ENCODE data around the gene RBM15B. TPM values are rescaled to one million over a fixed set of nuclear protein-coding genes. Genes with fewer than 3 reads are reported as not detected.

The RBM15B gene
- total RNA-seq, 1 experiment from 2014 or later, result 61.1 TPM

- Histone ChIP-seq H2BK15ac (ENCODE audit: low read depth, low read length) (no peak overlapping the region), H3K27ac (ENCODE audit: insufficient read length, low read depth, low read length) (no peak overlapping the region), H4K8ac (replicated peaks; ENCODE audit: insufficient read length, low read depth, low read length) (no peak overlapping the region), H3K4me1 (ENCODE audit: insufficient read depth, low read length) (no peaks in the 10 kb centered on the region), H2BK20ac (ENCODE audit: low read depth, low read length, poor library complexity, severe bottlenecking) (no peak overlapping the region), H4K20me1 (ENCODE audit: control insufficient read depth, insufficient read depth, insufficient read length) (no peaks in the 10 kb centered on the region), H2BK12ac (ENCODE audit: insufficient read length, low read depth, low read length) (no peak overlapping the region), H3K4ac (ENCODE audit: low read depth, low read length) (no peak overlapping the region), H3K4me2 (ENCODE audit: insufficient read depth, insufficient read length, low read length) (no peak overlapping the region), H2BK120ac (ENCODE audit: low read depth, low read length, poor library complexity, severe bottlenecking) (no peak overlapping the region), H4K91ac (ENCODE audit: insufficient read length, low read depth, low read length) (no peak overlapping the region), H3K14ac (ENCODE audit: insufficient read depth, low read length) (no peak overlapping the region), H3K18ac (ENCODE audit: insufficient read length, low read depth, low read length) (no peak overlapping the region), H3K9ac (ENCODE audit: extremely low read depth, insufficient read length, low read length) (no peak overlapping the region), H2AK5ac (ENCODE audit: insufficient read length, low read length) (no peak overlapping the region), H2BK5ac (ENCODE audit: insufficient read length, low read length) (no peak overlapping the region), H2AFZ (ENCODE audit: low read length) (no peak overlapping the region), H3K23me2 (ENCODE audit: insufficient read length, low read depth, low read length, poor library complexity, severe bottlenecking) (no peaks in the 10 kb centered on the region), H3T11ph (ENCODE audit: low read length) (no peak overlapping the region), H3K56ac (ENCODE audit: insufficient read length, low read depth, low read length) (no peak overlapping the region), H3K79me2 (ENCODE audit: insufficient read depth, low read length) (no peaks in the 10 kb centered on the region), H3K27me3 (ENCODE audit: insufficient read depth, low read length) (no peaks in the 10 kb centered on the region), H4K5ac (ENCODE audit: insufficient read length, low read depth, low read length) (no peak overlapping the region), H3K79me1 (ENCODE audit: insufficient read depth, low read depth, low read length, poor library complexity, severe bottlenecking) (no peaks in the 10 kb centered on the region), H3K23ac (ENCODE audit: insufficient read length, low read depth, low read length) (no peak overlapping the region), H3K9me3 (ENCODE audit: control insufficient read depth, low read depth, low read length) (no peaks in the 10 kb centered on the region)
- Mint-ChIP-seq H3K4me3 (no peak overlapping the region), H3K27me3 (ENCODE audit: low read depth) (no peaks in the 10 kb centered on the region), H3K9me3 (no peaks in the 10 kb centered on the region), H3K36me3 (ENCODE audit: insufficient read depth in 1 of 3, low read depth in 3 of 3) (peaks cover 10 to 63% (median 37%) of the 10 kb centered on the region in 3 experiments; a peak in 6 of 7 replicates), H3K27ac (0 out of 7 replicates have a peak overlapping the region, but pooled peaks of 1 of the 3 experiments have one; percentile 10), H3K4me1 (no peaks in the 10 kb centered on the region)
- no CpG with 5 or more reads among the region's 2 CpGs for WGBS (ENCODE audit: extremely low coverage, insufficient read length, low lambda C conversion rate)
- no peak for TF ChIP-seq CTCF (conservative IDR thresholded peaks at IDR 0.05)
- no peak for DNase-seq
These were observed 17.7 kb downstream of the RBM15B start for GRCh38 chr3:51408813-51409212.
